LoVo (cell line): ENCODE measurements around the gene ACE.

ENCODE experiments used
- DNase-seq: peaks from one replicate; pipeline ENCODE4 v3.0.0-alpha.2; 2016; ENCODE audit warnings: low spot score

Gene ACE

GRCh38 chr17:63537991-63538692 lies 61.3 kb downstream of the ACE start:
- DNase-seq: no peak

GRCh38 chr17:63538693-63539595 lies 62.1 kb downstream of the ACE start:
- no peak for DNase-seq

- DNase-seq: no peak
These were observed 63.7 kb downstream of the ACE start for GRCh38 chr17:63540590-63540989.

GRCh38 chr17:63542218-63542545 lies 65.3 kb downstream of the ACE start:
- no peak for DNase-seq

GRCh38 chr17:63542942-63543821 lies 66.3 kb downstream of the ACE start:
- DNase-seq: no peak

- DNase-seq: no peak
These were observed 67.1 kb downstream of the ACE start for GRCh38 chr17:63543822-63544420.

- DNase-seq: no peak
These were observed 67.8 kb downstream of the ACE start for GRCh38 chr17:63544467-63545301.

GRCh38 chr17:63546308-63547082 lies 69.6 kb downstream of the ACE start:
- no peak for DNase-seq

- no peak for DNase-seq
These were observed 70.2 kb downstream of the ACE start for GRCh38 chr17:63547083-63547523.
